SK-N-SH treated with all-trans-retinoic acid at 6 μM for 48 hours (cell line): Measurements from ENCODE around the gene CRTC3.

ENCODE experiments used
- ATAC-seq: fragments of 200-7000 bp; cut with Tn5 transposase; 3 replicates; pipeline ENCODE4 v1.9.1; 2020; ENCODE audit warnings: mild to moderate bottlenecking, moderate library complexity
- ARNTL ChIP-seq: fragments of 450-650 bp; formaldehyde crosslinking; IDR thresholded peaks from 2 replicates; pipeline ENCODE4 v1.5.0; 2020; ENCODE audit warnings: low read depth, mild to moderate bottlenecking, moderate library complexity, borderline replicate concordance
- BACH2 ChIP-seq: fragments of 250-450 bp; sonication (Bioruptor Pico); IDR thresholded peaks from 2 replicates; pipeline ENCODE4 v1.9.0; 2021; ENCODE audit warnings: mild to moderate bottlenecking, borderline replicate concordance
- CREB5 ChIP-seq: fragments of 250-450 bp; sonication (Bioruptor Pico); IDR thresholded peaks from 2 replicates; pipeline ENCODE4 v1.5.1; 2020; ENCODE audit warnings: low read depth, mild to moderate bottlenecking, moderate library complexity
- CSDC2 ChIP-seq: fragments of 250-450 bp; sonication (Bioruptor Pico); IDR thresholded peaks from 2 replicates; pipeline ENCODE4 v1.5.0; 2020; ENCODE audit warnings: mild to moderate bottlenecking, moderate library complexity
- ESRRG ChIP-seq: fragments of 250-450 bp; sonication (Bioruptor Pico); IDR thresholded peaks from 2 replicates; pipeline ENCODE4 v1.6.1; 2021; ENCODE audit warnings: mild to moderate bottlenecking
- GLIS3 ChIP-seq: fragments of 250-450 bp; sonication (Bioruptor Pico); IDR thresholded peaks from 2 replicates; pipeline ENCODE4 v1.5.0; 2020; ENCODE audit warnings: mild to moderate bottlenecking, moderate library complexity
- ISL1 ChIP-seq: fragments of 250-450 bp; sonication (Bioruptor Pico); IDR thresholded peaks from 2 replicates; pipeline ENCODE4 v2.1.2; 2022; ENCODE audit warnings: mild to moderate bottlenecking, moderate library complexity
- OSR1 ChIP-seq: fragments of 250-450 bp; sonication (Bioruptor Pico); IDR thresholded peaks from 2 replicates; pipeline ENCODE4 v1.8.0; 2022; ENCODE audit warnings: moderate library complexity, mild to moderate bottlenecking, inconsistent platforms
- POU6F1 ChIP-seq: fragments of 250-450 bp; sonication (Bioruptor Pico); IDR thresholded peaks from 2 replicates; pipeline ENCODE4 v1.8.0; 2021; ENCODE audit warnings: low read depth, mild to moderate bottlenecking, moderate library complexity, borderline replicate concordance
- PPARA ChIP-seq: fragments of 250-450 bp; sonication (Bioruptor Pico); IDR thresholded peaks from 2 replicates; pipeline ENCODE4 v1.5.0; 2020; ENCODE audit warnings: mild to moderate bottlenecking, borderline replicate concordance
- RARB ChIP-seq: fragments of 250-450 bp; sonication (Bioruptor Pico); IDR thresholded peaks from 2 replicates; pipeline ENCODE4 v1.8.0; 2021; ENCODE audit warnings: mild to moderate bottlenecking, moderate library complexity
- SNAI2 ChIP-seq: fragments of 250-450 bp; sonication (Bioruptor Pico); IDR thresholded peaks from 2 replicates; pipeline ENCODE4 v1.5.0; 2020; ENCODE audit warnings: mild to moderate bottlenecking, moderate library complexity
- TCF4 ChIP-seq: fragments of 250-450 bp; sonication (Bioruptor Pico); IDR thresholded peaks from 2 replicates; pipeline ENCODE4 v1.8.0; 2021; ENCODE audit warnings: mild to moderate bottlenecking, moderate library complexity, borderline replicate concordance
- TOX ChIP-seq: fragments of 250-450 bp; sonication (Bioruptor Pico); IDR thresholded peaks from 2 replicates; pipeline ENCODE4 v1.8.0; 2021; ENCODE audit warnings: mild to moderate bottlenecking, moderate library complexity, borderline replicate concordance
- ZC3H10 ChIP-seq: fragments of 250-450 bp; sonication (Bioruptor Pico); IDR thresholded peaks from 2 replicates; pipeline ENCODE4 v1.5.1; 2021; ENCODE audit warnings: mild to moderate bottlenecking, moderate library complexity
- ZFP3 ChIP-seq: fragments of 250-450 bp; sonication (Bioruptor Pico); IDR thresholded peaks from 2 replicates; pipeline ENCODE4 v1.5.0; 2020; ENCODE audit warnings: mild to moderate bottlenecking, moderate library complexity
- ZFP30 ChIP-seq: fragments of 450-650 bp; formaldehyde crosslinking; IDR thresholded peaks from 2 replicates; pipeline ENCODE4 v1.5.0; 2022; ENCODE audit warnings: mild to moderate bottlenecking, moderate library complexity
- ZNF565 ChIP-seq: fragments of 450-650 bp; formaldehyde crosslinking; conservative IDR thresholded peaks from 2 replicates; pipeline ENCODE4 v1.5.0; 2020; ENCODE audit warnings: low read depth, mild to moderate bottlenecking, moderate library complexity
- ZNF70 ChIP-seq: fragments of 450-650 bp; formaldehyde crosslinking; IDR thresholded peaks from 2 replicates; pipeline ENCODE4 v1.5.0; 2020; ENCODE audit warnings: mild to moderate bottlenecking, moderate library complexity
- ZNF8 ChIP-seq: fragments of 450-650 bp; formaldehyde crosslinking; IDR thresholded peaks from 2 replicates; pipeline ENCODE4 v1.5.0; 2020; ENCODE audit warnings: mild to moderate bottlenecking, moderate library complexity
- TF ChIP-seq, protein P1 (sequence below): fragments of 250-450 bp; sonication (Bioruptor Pico); IDR thresholded peaks from 2 replicates; pipeline ENCODE4 v1.5.1; 2021; ENCODE audit warnings: mild to moderate bottlenecking, moderate library complexity
- TF ChIP-seq, protein P2 (sequence below): fragments of 250-450 bp; sonication (Bioruptor Pico); IDR thresholded peaks from 2 replicates; pipeline ENCODE4 v1.5.0; 2020; ENCODE audit warnings: mild to moderate bottlenecking, moderate library complexity
- TF ChIP-seq, protein P3 (sequence below): fragments of 250-450 bp; sonication (Bioruptor Pico); IDR thresholded peaks from 2 replicates; pipeline ENCODE4 v1.8.0; 2020; ENCODE audit warnings: mild to moderate bottlenecking, moderate library complexity, borderline replicate concordance

The CRTC3 gene

DNA sequence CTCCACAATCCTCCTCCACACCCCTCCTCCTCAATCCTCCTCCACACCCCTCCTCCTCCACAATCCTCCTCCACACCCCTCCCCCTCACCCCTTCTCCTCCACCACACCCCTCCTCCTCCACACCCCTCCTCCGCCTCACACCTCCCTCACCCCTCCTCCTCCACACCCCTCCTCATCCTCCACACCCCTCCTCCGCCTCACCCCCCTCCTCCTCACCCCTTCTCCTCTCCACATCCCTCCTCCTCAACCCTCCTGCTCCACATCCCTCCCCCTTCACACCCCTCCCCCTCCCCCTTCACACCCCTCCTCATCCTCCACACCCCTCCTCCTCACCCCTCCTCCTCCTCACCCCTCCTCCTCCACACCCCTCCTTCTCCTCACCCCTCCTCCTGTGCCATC lies 117.6 kb downstream of the CRTC3 start:
- TF ChIP-seq ESRRG (CRISPR knock-in tag), result no peak
- TF ChIP-seq ZNF70, result no peak
- TF ChIP-seq RARB (CRISPR knock-in tag), result no peak
- no peak for TF ChIP-seq GLIS3 (CRISPR knock-in tag)
- no peak for TF ChIP-seq TCF4
- TF ChIP-seq ZC3H10 (CRISPR knock-in tag), result no peak
- no peak for TF ChIP-seq ZNF8 (CRISPR knock-in tag)
- no peak for TF ChIP-seq ZNF565 (CRISPR knock-in tag)
- no peak for TF ChIP-seq BACH2
- TF ChIP-seq PPARA (CRISPR knock-in tag), result no peak
- no peak for TF ChIP-seq TOX (CRISPR knock-in tag)
- no peak for TF ChIP-seq ARNTL
- TF ChIP-seq, protein P1, sequence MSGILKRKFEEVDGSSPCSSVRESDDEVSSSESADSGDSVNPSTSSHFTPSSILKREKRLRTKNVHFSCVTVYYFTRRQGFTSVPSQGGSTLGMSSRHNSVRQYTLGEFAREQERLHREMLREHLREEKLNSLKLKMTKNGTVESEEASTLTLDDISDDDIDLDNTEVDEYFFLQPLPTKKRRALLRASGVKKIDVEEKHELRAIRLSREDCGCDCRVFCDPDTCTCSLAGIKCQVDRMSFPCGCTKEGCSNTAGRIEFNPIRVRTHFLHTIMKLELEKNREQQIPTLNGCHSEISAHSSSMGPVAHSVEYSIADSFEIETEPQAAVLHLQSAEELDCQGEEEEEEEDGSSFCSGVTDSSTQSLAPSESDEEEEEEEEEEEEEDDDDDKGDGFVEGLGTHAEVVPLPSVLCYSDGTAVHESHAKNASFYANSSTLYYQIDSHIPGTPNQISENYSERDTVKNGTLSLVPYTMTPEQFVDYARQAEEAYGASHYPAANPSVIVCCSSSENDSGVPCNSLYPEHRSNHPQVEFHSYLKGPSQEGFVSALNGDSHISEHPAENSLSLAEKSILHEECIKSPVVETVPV (CRISPR knock-in tag), result no peak
- TF ChIP-seq ISL1, result no peak
- TF ChIP-seq, all 23 proteins: peak for 0
- no peak for ATAC-seq

GRCh38 chr15:90648137-90649070 lies 118.7 kb downstream of the CRTC3 start:
- peak; percentile 76 for ATAC-seq
- peak; percentile 85; the same call in 1 of the 2 replicates for TF ChIP-seq OSR1 (CRISPR knock-in tag)
- peak; percentile 72 for TF ChIP-seq ZC3H10 (CRISPR knock-in tag)
- no peak for TF ChIP-seq ARNTL
- no peak for TF ChIP-seq ESRRG (CRISPR knock-in tag)
- TF ChIP-seq TCF4, result no peak
- TF ChIP-seq ZFP3, result 0 out of 2 replicates have a peak, but pooled peaks have one; percentile 51
- no peak for TF ChIP-seq ZNF8 (CRISPR knock-in tag)
- no peak for TF ChIP-seq POU6F1
- no peak for TF ChIP-seq PPARA (CRISPR knock-in tag)
- TF ChIP-seq ISL1, result peak; percentile 36; the same call in 1 of the 2 replicates
- TF ChIP-seq SNAI2 (CRISPR knock-in tag), result 0 out of 2 replicates have a peak, but pooled peaks have one; percentile 23
- TF ChIP-seq ZNF565 (CRISPR knock-in tag), result 0 out of 2 replicates have a peak, but pooled peaks have one; percentile 60
- TF ChIP-seq ZFP30, result peak; percentile 31; the same call in 1 of the 2 replicates
- TF ChIP-seq GLIS3 (CRISPR knock-in tag), result no peak
- TF ChIP-seq TOX (CRISPR knock-in tag), result peak; percentile 93
- TF ChIP-seq, protein P1 (CRISPR knock-in tag), result no peak
- peak; percentile 93 for TF ChIP-seq CSDC2 (CRISPR knock-in tag)
- TF ChIP-seq RARB (CRISPR knock-in tag), result peak; percentile 95
- no peak for TF ChIP-seq ZNF70
- TF ChIP-seq, protein P2, sequence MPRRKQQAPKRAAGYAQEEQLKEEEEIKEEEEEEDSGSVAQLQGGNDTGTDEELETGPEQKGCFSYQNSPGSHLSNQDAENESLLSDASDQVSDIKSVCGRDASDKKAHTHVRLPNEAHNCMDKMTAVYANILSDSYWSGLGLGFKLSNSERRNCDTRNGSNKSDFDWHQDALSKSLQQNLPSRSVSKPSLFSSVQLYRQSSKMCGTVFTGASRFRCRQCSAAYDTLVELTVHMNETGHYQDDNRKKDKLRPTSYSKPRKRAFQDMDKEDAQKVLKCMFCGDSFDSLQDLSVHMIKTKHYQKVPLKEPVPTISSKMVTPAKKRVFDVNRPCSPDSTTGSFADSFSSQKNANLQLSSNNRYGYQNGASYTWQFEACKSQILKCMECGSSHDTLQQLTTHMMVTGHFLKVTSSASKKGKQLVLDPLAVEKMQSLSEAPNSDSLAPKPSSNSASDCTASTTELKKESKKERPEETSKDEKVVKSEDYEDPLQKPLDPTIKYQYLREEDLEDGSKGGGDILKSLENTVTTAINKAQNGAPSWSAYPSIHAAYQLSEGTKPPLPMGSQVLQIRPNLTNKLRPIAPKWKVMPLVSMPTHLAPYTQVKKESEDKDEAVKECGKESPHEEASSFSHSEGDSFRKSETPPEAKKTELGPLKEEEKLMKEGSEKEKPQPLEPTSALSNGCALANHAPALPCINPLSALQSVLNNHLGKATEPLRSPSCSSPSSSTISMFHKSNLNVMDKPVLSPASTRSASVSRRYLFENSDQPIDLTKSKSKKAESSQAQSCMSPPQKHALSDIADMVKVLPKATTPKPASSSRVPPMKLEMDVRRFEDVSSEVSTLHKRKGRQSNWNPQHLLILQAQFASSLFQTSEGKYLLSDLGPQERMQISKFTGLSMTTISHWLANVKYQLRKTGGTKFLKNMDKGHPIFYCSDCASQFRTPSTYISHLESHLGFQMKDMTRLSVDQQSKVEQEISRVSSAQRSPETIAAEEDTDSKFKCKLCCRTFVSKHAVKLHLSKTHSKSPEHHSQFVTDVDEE (CRISPR knock-in tag), result no peak
- no peak for TF ChIP-seq BACH2
- no peak for TF ChIP-seq CREB5
- TF ChIP-seq, protein P3, sequence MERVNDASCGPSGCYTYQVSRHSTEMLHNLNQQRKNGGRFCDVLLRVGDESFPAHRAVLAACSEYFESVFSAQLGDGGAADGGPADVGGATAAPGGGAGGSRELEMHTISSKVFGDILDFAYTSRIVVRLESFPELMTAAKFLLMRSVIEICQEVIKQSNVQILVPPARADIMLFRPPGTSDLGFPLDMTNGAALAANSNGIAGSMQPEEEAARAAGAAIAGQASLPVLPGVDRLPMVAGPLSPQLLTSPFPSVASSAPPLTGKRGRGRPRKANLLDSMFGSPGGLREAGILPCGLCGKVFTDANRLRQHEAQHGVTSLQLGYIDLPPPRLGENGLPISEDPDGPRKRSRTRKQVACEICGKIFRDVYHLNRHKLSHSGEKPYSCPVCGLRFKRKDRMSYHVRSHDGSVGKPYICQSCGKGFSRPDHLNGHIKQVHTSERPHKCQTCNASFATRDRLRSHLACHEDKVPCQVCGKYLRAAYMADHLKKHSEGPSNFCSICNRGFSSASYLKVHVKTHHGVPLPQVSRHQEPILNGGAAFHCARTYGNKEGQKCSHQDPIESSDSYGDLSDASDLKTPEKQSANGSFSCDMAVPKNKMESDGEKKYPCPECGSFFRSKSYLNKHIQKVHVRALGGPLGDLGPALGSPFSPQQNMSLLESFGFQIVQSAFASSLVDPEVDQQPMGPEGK (CRISPR knock-in tag), result peak; percentile 70; the same call in 1 of the 2 replicates
